H9 (cell line): Measurements from ENCODE around the gene FAM53A. TPM values are rescaled to one million over a fixed set of nuclear protein-coding genes. Genes with fewer than 3 reads are reported as not detected.

Experiments
- DNase-seq: peaks from one replicate; pipeline ENCODE4 v3.0.0-alpha.2; 2017
- H2AFZ ChIP-seq: one replicate; pipeline ENCODE4 v1.6.1; 2013; ENCODE audit warnings: mild to moderate bottlenecking, low read length, control low read depth, moderate library complexity
- H2AK5ac ChIP-seq: 2 replicates; pipeline ENCODE4 v1.6.1; 2013; ENCODE audit warnings: low read length, control low read depth, mixed read lengths; ENCODE audit not compliant: insufficient read length
- H2BK120ac ChIP-seq: one replicate; pipeline ENCODE4 v1.6.1; 2013; ENCODE audit warnings: low read depth, mild to moderate bottlenecking, low read length, control low read depth, inconsistent platforms; ENCODE audit not compliant: poor library complexity, severe bottlenecking
- H2BK12ac ChIP-seq: 2 replicates; pipeline ENCODE4 v1.6.1; 2013; ENCODE audit warnings: low read length, control low read depth, mixed read lengths, low read depth; ENCODE audit not compliant: insufficient read length
- H2BK15ac ChIP-seq: 2 replicates; pipeline ENCODE4 v1.6.1; 2013; ENCODE audit warnings: low read depth, low read length, control low read depth
- H2BK20ac ChIP-seq: one replicate; pipeline ENCODE4 v1.6.1; 2013; ENCODE audit warnings: low read depth, mild to moderate bottlenecking, low read length, control low read depth, inconsistent platforms; ENCODE audit not compliant: poor library complexity, severe bottlenecking
- H2BK5ac ChIP-seq: 2 replicates; pipeline ENCODE4 v1.6.1; 2013; ENCODE audit warnings: low read length, control low read depth, mixed read lengths; ENCODE audit not compliant: insufficient read length
- H3K14ac ChIP-seq: 2 replicates; pipeline ENCODE4 v1.6.1; 2013; ENCODE audit warnings: low read length, control low read depth; ENCODE audit not compliant: insufficient read depth
- H3K18ac ChIP-seq: 2 replicates; pipeline ENCODE4 v1.6.1; 2013; ENCODE audit warnings: low read depth, mild to moderate bottlenecking, mixed read lengths, low read length, control low read depth; ENCODE audit not compliant: insufficient read length
- H3K23ac ChIP-seq: 2 replicates; pipeline ENCODE4 v1.6.1; 2013; ENCODE audit warnings: low read length, control low read depth, mixed read lengths, low read depth; ENCODE audit not compliant: insufficient read length
- H3K23me2 ChIP-seq: 2 replicates; pipeline ENCODE4 v1.6.1; 2013; ENCODE audit warnings: low read depth, mild to moderate bottlenecking, mixed read lengths, low read length, control low read depth; ENCODE audit not compliant: insufficient read length, poor library complexity, severe bottlenecking
- H3K27ac ChIP-seq: 2 replicates; pipeline ENCODE4 v1.5.1; 2013; ENCODE audit warnings: low read length, control low read depth, mixed read lengths, low read depth; ENCODE audit not compliant: insufficient read length
- H3K27me3 ChIP-seq: 2 replicates; pipeline ENCODE4 v1.6.1; 2013; ENCODE audit warnings: low read length, control low read depth, inconsistent platforms; ENCODE audit not compliant: insufficient read depth
- H3K4ac ChIP-seq: 2 replicates; pipeline ENCODE4 v1.6.1; 2013; ENCODE audit warnings: low read depth, mild to moderate bottlenecking, control low read depth, inconsistent platforms, low read length, moderate library complexity
- H3K4me1 ChIP-seq: 2 replicates; pipeline ENCODE4 v1.6.1; 2013; ENCODE audit warnings: low read length, control low read depth, inconsistent platforms; ENCODE audit not compliant: insufficient read depth
- H3K4me2 ChIP-seq: 2 replicates; pipeline ENCODE4 v1.6.1; 2013; ENCODE audit warnings: low read length, control low read depth, mixed read lengths; ENCODE audit not compliant: insufficient read length, insufficient read depth
- H3K56ac ChIP-seq: 2 replicates; pipeline ENCODE4 v1.6.1; 2013; ENCODE audit warnings: low read depth, mild to moderate bottlenecking, mixed read lengths, low read length, control low read depth; ENCODE audit not compliant: insufficient read length
- H3K79me1 ChIP-seq: 2 replicates; pipeline ENCODE4 v1.6.1; 2013; ENCODE audit warnings: low read depth, mild to moderate bottlenecking, moderate library complexity, low read length, control low read depth, inconsistent platforms; ENCODE audit not compliant: insufficient read depth, poor library complexity, severe bottlenecking
- H3K79me2 ChIP-seq: 2 replicates; pipeline ENCODE4 v1.6.1; 2013; ENCODE audit warnings: low read length, control low read depth, inconsistent platforms; ENCODE audit not compliant: insufficient read depth
- H3K9ac ChIP-seq: 2 replicates; pipeline ENCODE4 v1.6.1; 2013; ENCODE audit warnings: low read length, control low read depth, mixed read lengths; ENCODE audit not compliant: insufficient read length; ENCODE audit errors: extremely low read depth
- H3K9me3 ChIP-seq: one replicate; pipeline ENCODE4 v1.6.1; 2013; ENCODE audit warnings: low read depth, low read length, inconsistent platforms; ENCODE audit not compliant: control insufficient read depth
- H3T11ph ChIP-seq: one replicate; pipeline ENCODE4 v1.6.1; 2013; ENCODE audit warnings: mild to moderate bottlenecking, low read length, control low read depth, inconsistent platforms
- H4K20me1 ChIP-seq: one replicate; pipeline ENCODE4 v1.6.1; 2013; ENCODE audit not compliant: control insufficient read depth, insufficient read length, insufficient read depth
- H4K5ac ChIP-seq: 2 replicates; pipeline ENCODE4 v1.6.1; 2013; ENCODE audit warnings: low read depth, mild to moderate bottlenecking, mixed read lengths, low read length, control low read depth; ENCODE audit not compliant: insufficient read length
- H4K8ac ChIP-seq: replicated peaks from 2 replicates; pipeline ENCODE4 v1.6.1; 2013; ENCODE audit warnings: low read length, control low read depth, mixed read lengths, low read depth; ENCODE audit not compliant: insufficient read length
- H4K91ac ChIP-seq: 2 replicates; pipeline ENCODE4 v1.6.1; 2013; ENCODE audit warnings: low read depth, mild to moderate bottlenecking, moderate library complexity, mixed read lengths, low read length, control low read depth; ENCODE audit not compliant: insufficient read length
- H3K27ac Mint-ChIP-seq, 3 experiments: 2 replicates in 2 of 3; 3 replicates in 1 of 3; pipeline ENCODE4 v1.8.0; 2020 to 2021; ENCODE audit warnings: mixed read lengths in 3 of 3, mild to moderate bottlenecking in 1 of 3, moderate library complexity in 1 of 3
- H3K27me3 Mint-ChIP-seq: 2 replicates; pipeline ENCODE4 v1.8.0; 2021; ENCODE audit warnings: low read depth, mild to moderate bottlenecking, moderate library complexity, mixed read lengths
- H3K36me3 Mint-ChIP-seq, 3 experiments: 2 replicates in 2 of 3; 3 replicates in 1 of 3; pipeline ENCODE4 v1.8.0; 2020 to 2021; ENCODE audit warnings: low read depth in 3 of 3, mixed read lengths in 3 of 3; ENCODE audit not compliant: insufficient read depth in 1 of 3
- H3K4me1 Mint-ChIP-seq, 2 experiments: 2 replicates each; pipeline ENCODE4 v1.8.0; 2020; ENCODE audit warnings: mixed read lengths in 2 of 2
- H3K4me3 Mint-ChIP-seq, 2 experiments: 2 replicates in 1 of 2; 3 replicates in 1 of 2; pipeline ENCODE4 v1.8.0; 2020 to 2021; ENCODE audit warnings: mild to moderate bottlenecking in 2 of 2, mixed read lengths in 2 of 2, moderate library complexity in 1 of 2
- H3K9me3 Mint-ChIP-seq, 2 experiments: 2 replicates in 1 of 2; 3 replicates in 1 of 2; pipeline ENCODE4 v1.8.0; 2020; ENCODE audit warnings: mild to moderate bottlenecking in 2 of 2, mixed read lengths in 2 of 2, moderate library complexity in 1 of 2
- CTCF ChIP-seq: fragments of 200-600 bp; sonication (generic); conservative IDR thresholded peaks from 3 replicates; pipeline ENCODE4 v1.8.0; 2021; ENCODE audit warnings: antibody characterized with exemption, mild to moderate bottlenecking
- WGBS: extraction: QIAGEN DNeasy Blood & Tissue Kit; methylation state at CpG from one replicate; pipeline ENCODE4 v1.1.7; 2013; ENCODE audit warnings: missing lambda C conversion rate, low lambda C conversion rate, mixed read lengths; ENCODE audit not compliant: insufficient read length; ENCODE audit errors: extremely low coverage; 5-methylcytosine and 5-hydroxymethylcytosine counted together
- total RNA-seq: library from RNA; stranded (reverse); gene quantifications from 2 replicates; pipeline ENCODE4 v1.2.1, GENCODE V29; 2021

Gene FAM53A
- total RNA-seq, 1 experiment from 2014 or later: 2.4 TPM

GRCh38 chr4:1706358-1706757 is 22.2 kb upstream of the FAM53A start:
- Histone ChIP-seq H2BK20ac (no peak overlapping the region), H3K9ac (no peak overlapping the region), H2BK5ac (no peak overlapping the region), H3K56ac (no peak overlapping the region), H2BK120ac (no peak overlapping the region), H3K4me1 (no peaks in the 10 kb centered on the region), H3T11ph (no peak overlapping the region), H3K18ac (no peak overlapping the region), H3K4ac (no peak overlapping the region), H3K79me1 (peaks cover 13% of the 10 kb centered on the region), H3K9me3 (no peaks in the 10 kb centered on the region), H4K5ac (no peak overlapping the region), H3K27ac (no peak overlapping the region), H3K27me3 (no peaks in the 10 kb centered on the region; the same call in 1 of the 2 replicates), H3K23me2 (peaks cover 5% of the 10 kb centered on the region), H3K23ac (no peak overlapping the region), H3K79me2 (peaks cover 11% of the 10 kb centered on the region; the same call in 1 of the 2 replicates), H2AFZ (no peak overlapping the region), H2BK12ac (no peak overlapping the region), H3K4me2 (no peak overlapping the region), H4K20me1 (peaks cover 2% of the 10 kb centered on the region), H2AK5ac (no peak overlapping the region), H3K14ac (no peak overlapping the region), H4K91ac (no peak overlapping the region), H4K8ac (no peak overlapping the region), H2BK15ac (no peak overlapping the region)
- DNase-seq: no peak
- no peak for TF ChIP-seq CTCF
- peaks cover 0 to 2% of the 10 kb centered on the region in 2 experiments; a peak in 1 of 5 replicates for H3K9me3 Mint-ChIP-seq
- H3K36me3 Mint-ChIP-seq: peaks cover 27 to 78% (median 72%) of the 10 kb centered on the region in 3 experiments
- no peak overlapping the region for H3K27ac Mint-ChIP-seq
- peaks cover 13 to 14% of the 10 kb centered on the region in 2 experiments for H3K4me1 Mint-ChIP-seq
- no peaks in the 10 kb centered on the region for H3K27me3 Mint-ChIP-seq
- no CpG with 5 or more reads among the region's 6 CpGs for WGBS
- H3K4me3 Mint-ChIP-seq: no peak overlapping the region
